PC-9 (cell line): ENCODE data around the gene SRM.

Experiments
- EZH2 ChIP-seq: fragments of 200-600 bp; sonication (generic); IDR thresholded peaks from 2 replicates; pipeline ENCODE4 v1.8.0; 2017; ENCODE audit warnings: antibody characterized with exemption, low read depth
- TF ChIP-seq, protein P1 (sequence below): fragments of 200-600 bp; sonication (generic); conservative IDR thresholded peaks from 2 replicates; pipeline ENCODE4 v1.6.1; 2017; ENCODE audit warnings: mixed run types, antibody characterized with exemption, mild to moderate bottlenecking, moderate library complexity

DNA sequence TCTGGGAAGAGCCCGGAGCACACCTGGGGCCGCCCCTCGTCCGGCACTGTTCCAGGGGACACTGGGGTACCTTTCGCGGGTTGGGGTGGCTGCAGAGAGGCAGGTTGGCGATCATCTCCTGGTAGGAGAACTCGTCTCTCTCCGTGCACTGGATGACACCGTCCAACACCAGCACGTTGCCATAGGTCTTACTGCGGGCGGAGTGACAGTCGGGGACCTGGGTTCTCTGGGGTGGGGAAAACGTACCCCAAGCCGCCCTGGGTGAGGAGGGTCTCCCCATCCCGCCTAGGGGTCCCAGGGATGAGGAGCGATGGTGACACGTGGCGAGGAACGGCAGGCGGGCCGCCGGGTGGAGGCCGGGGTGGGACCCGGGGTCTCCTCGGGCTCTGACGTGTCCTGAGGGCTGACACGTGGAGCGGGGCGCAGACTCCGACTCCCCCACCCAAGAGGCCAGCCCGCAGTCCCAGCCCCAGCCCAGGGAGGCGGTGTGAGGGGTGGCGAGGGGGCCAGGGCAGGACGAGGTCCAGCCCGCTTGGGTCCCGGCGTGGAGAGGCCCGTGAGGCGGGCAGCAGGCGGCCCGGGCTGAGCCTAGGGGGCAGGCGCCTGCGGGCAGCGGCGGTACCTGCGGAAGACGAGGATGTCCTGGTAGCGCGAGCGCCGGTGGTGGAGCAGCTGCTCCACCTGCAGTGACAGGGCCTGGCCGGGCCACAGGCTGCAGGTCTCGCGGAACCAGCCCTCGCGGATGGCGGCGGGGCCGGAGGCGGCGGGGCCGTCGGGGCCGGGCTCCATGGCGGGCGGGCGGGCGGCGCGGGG, 457 bp downstream of the SRM start:
- TF ChIP-seq EZH2, result no peak
- TF ChIP-seq, protein P1, sequence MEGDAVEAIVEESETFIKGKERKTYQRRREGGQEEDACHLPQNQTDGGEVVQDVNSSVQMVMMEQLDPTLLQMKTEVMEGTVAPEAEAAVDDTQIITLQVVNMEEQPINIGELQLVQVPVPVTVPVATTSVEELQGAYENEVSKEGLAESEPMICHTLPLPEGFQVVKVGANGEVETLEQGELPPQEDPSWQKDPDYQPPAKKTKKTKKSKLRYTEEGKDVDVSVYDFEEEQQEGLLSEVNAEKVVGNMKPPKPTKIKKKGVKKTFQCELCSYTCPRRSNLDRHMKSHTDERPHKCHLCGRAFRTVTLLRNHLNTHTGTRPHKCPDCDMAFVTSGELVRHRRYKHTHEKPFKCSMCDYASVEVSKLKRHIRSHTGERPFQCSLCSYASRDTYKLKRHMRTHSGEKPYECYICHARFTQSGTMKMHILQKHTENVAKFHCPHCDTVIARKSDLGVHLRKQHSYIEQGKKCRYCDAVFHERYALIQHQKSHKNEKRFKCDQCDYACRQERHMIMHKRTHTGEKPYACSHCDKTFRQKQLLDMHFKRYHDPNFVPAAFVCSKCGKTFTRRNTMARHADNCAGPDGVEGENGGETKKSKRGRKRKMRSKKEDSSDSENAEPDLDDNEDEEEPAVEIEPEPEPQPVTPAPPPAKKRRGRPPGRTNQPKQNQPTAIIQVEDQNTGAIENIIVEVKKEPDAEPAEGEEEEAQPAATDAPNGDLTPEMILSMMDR, result no peak
